Esophagus (tissue), 2 donors: Measurements from ENCODE around the gene PHACTR3. TPM values are rescaled to one million over a fixed set of nuclear protein-coding genes. Genes with fewer than 3 reads are reported as not detected.

Experiments
- H3K27ac ChIP-seq, 2 donors: one replicate each; pipeline ENCODE4 v1.5.1; 2013; ENCODE audit warnings: low read depth in 2 of 2, mild to moderate bottlenecking in 2 of 2, inconsistent platforms in 1 of 2, low read length in 1 of 2, moderate library complexity in 1 of 2
- H3K27me3 ChIP-seq, 2 donors: one replicate each; pipeline ENCODE4 v1.6.1; 2013; ENCODE audit warnings: low read length in 2 of 2, control low read depth in 1 of 2, mild to moderate bottlenecking in 1 of 2; ENCODE audit not compliant: insufficient read depth in 2 of 2, control insufficient read depth in 1 of 2
- H3K36me3 ChIP-seq, 2 donors: one replicate each; pipeline ENCODE4 v1.6.1; 2013; ENCODE audit warnings: low read length in 1 of 2; ENCODE audit not compliant: control insufficient read depth in 2 of 2, insufficient read depth in 2 of 2
- H3K4me1 ChIP-seq, 2 donors: one replicate each; pipeline ENCODE4 v1.6.1; 2013; ENCODE audit warnings: low read length in 1 of 2; ENCODE audit not compliant: control insufficient read depth in 2 of 2, insufficient read depth in 2 of 2
- H3K4me3 ChIP-seq, 2 donors: one replicate each; pipeline ENCODE4 v1.5.1; 2013; ENCODE audit warnings: low read length in 2 of 2, mild to moderate bottlenecking in 2 of 2, low read depth in 1 of 2, moderate library complexity in 1 of 2
- H3K9me3 ChIP-seq, 2 donors: one replicate each; pipeline ENCODE4 v1.6.1; 2013; ENCODE audit warnings: mild to moderate bottlenecking in 2 of 2, low read depth in 1 of 2, low read length in 1 of 2, moderate library complexity in 1 of 2; ENCODE audit not compliant: control insufficient read depth in 2 of 2, insufficient read depth in 1 of 2
- WGBS, 2 donors: extraction: QIAGEN DNeasy Blood & Tissue Kit; methylation state at CpG; one replicate each; pipeline ENCODE4 v1.1.7; 2013; 5-methylcytosine and 5-hydroxymethylcytosine counted together
- polyA plus RNA-seq, 2 donors: library from polyadenylated mRNA; stranded (reverse); fragments of 200-250 nt; gene quantifications; one replicate each; pipeline ENCODE4 v1.2.3, GENCODE V29; 2013
- donor health status: healthy with polysubstance abuse.
- donor health status: Bipolar disorder and iron deficiency.

Gene PHACTR3
- polyA plus RNA-seq, 2 donors: 0.27 to 0.83 TPM

GRCh38 chr20:59789686-59790085 is 185.3 kb downstream of the PHACTR3 start:
- Histone ChIP-seq H3K27ac (no peak overlapping the region), H3K9me3 (peaks cover 0 to 3% of the 10 kb centered on the region in 2 donors), H3K36me3 (no peaks in the 10 kb centered on the region), H3K27me3 (no peaks in the 10 kb centered on the region), H3K4me1 (no peaks in the 10 kb centered on the region), H3K4me3 (no peak overlapping the region)
- WGBS, 2 donors: 11 to 21% methylated on average over 2 of the region's 2 CpGs

GRCh38 chr20:59790346-59790745 is 186.0 kb downstream of the PHACTR3 start:
- Histone ChIP-seq H3K4me3 (no peak overlapping the region), H3K27me3 (no peaks in the 10 kb centered on the region), H3K4me1 (no peaks in the 10 kb centered on the region), H3K9me3 (peaks cover 0 to 3% of the 10 kb centered on the region in 2 donors), H3K36me3 (no peaks in the 10 kb centered on the region), H3K27ac (no peak overlapping the region)
- 49 to 69% methylated on average over 1 of the region's 1 CpG for WGBS, 2 donors

- H3K36me3 ChIP-seq: no peaks in the 10 kb centered on the region
- WGBS, 2 donors: 97 to 100% methylated on average over 1 of the region's 1 CpG
- no peaks in the 10 kb centered on the region for H3K27me3 ChIP-seq
- H3K4me3 ChIP-seq: no peak overlapping the region
- no peaks in the 10 kb centered on the region for H3K4me1 ChIP-seq
- H3K9me3 ChIP-seq: peaks cover 0 to 3% of the 10 kb centered on the region in 2 donors
- no peak overlapping the region for H3K27ac ChIP-seq
Observed at GRCh38 chr20:59792300-59792699, 188.0 kb downstream of the PHACTR3 start.

- H3K27ac ChIP-seq: no peak overlapping the region
- H3K36me3 ChIP-seq: no peaks in the 10 kb centered on the region
- H3K27me3 ChIP-seq: no peaks in the 10 kb centered on the region
- H3K9me3 ChIP-seq: peaks cover 0 to 3% of the 10 kb centered on the region in 2 donors
- 64 to 68% methylated on average over 2 of the region's 2 CpGs for WGBS, 2 donors
- no peak overlapping the region for H3K4me3 ChIP-seq
- H3K4me1 ChIP-seq: no peaks in the 10 kb centered on the region
Observed at GRCh38 chr20:59794555-59794954, 190.2 kb downstream of the PHACTR3 start.

GRCh38 chr20:59800309-59800708 is 196.0 kb downstream of the PHACTR3 start:
- Histone ChIP-seq H3K36me3 (no peaks in the 10 kb centered on the region), H3K4me1 (no peaks in the 10 kb centered on the region), H3K27me3 (no peaks in the 10 kb centered on the region), H3K27ac (no peak overlapping the region), H3K9me3 (no peaks in the 10 kb centered on the region), H3K4me3 (no peak overlapping the region)
- WGBS, 2 donors: 40 to 66% methylated on average over 1 of the region's 1 CpG

- whole genome bisulfite sequencing, 2 donors: 76 to 78% methylated on average over 4 of the region's 4 CpGs
- no peak overlapping the region for H3K27ac ChIP-seq
- H3K4me1 ChIP-seq: no peaks in the 10 kb centered on the region
- no peaks in the 10 kb centered on the region for H3K9me3 ChIP-seq
- no peak overlapping the region for H3K4me3 ChIP-seq
- no peaks in the 10 kb centered on the region for H3K27me3 ChIP-seq
- no peaks in the 10 kb centered on the region for H3K36me3 ChIP-seq
Observed at GRCh38 chr20:59802018-59802417, 197.7 kb downstream of the PHACTR3 start.

- Histone ChIP-seq H3K4me1 (no peaks in the 10 kb centered on the region), H3K36me3 (no peaks in the 10 kb centered on the region), H3K27me3 (no peaks in the 10 kb centered on the region), H3K27ac (no peak overlapping the region), H3K4me3 (no peak overlapping the region), H3K9me3 (no peaks in the 10 kb centered on the region)
- 75 to 77% methylated on average over 9 of the region's 9 CpGs for WGBS, 2 donors
Observed at GRCh38 chr20:59802471-59803221, 198.3 kb downstream of the PHACTR3 start.

GRCh38 chr20:59804347-59804746 is 200.0 kb downstream of the PHACTR3 start:
- Histone ChIP-seq H3K27me3 (no peaks in the 10 kb centered on the region), H3K4me1 (no peaks in the 10 kb centered on the region), H3K9me3 (no peaks in the 10 kb centered on the region), H3K27ac (no peak overlapping the region), H3K4me3 (no peak overlapping the region), H3K36me3 (no peaks in the 10 kb centered on the region)
- WGBS, 2 donors: 33 to 40% methylated on average over 5 of the region's 5 CpGs

- Histone ChIP-seq H3K36me3 (no peaks in the 10 kb centered on the region), H3K4me1 (no peaks in the 10 kb centered on the region), H3K27me3 (no peaks in the 10 kb centered on the region), H3K9me3 (no peaks in the 10 kb centered on the region), H3K27ac (no peak overlapping the region), H3K4me3 (no peak overlapping the region)
- 70 to 71% methylated on average over 9 of the region's 9 CpGs for WGBS, 2 donors
Observed at GRCh38 chr20:59804871-59805665, 200.7 kb downstream of the PHACTR3 start.
